Measurements from ENCODE around the gene ENO3.
A peak's percentile ranks its signal among the peaks of the same experiment; 100 is the strongest.

The ENO3 gene

GRCh38 chr17:4950075-4950745, 709 bp upstream of the ENO3 start:
- H3K36me3 ChIP-seq (ENCODE audit: control insufficient read depth in 1 of 2, insufficient read depth in 2 of 2, low read depth in 1 of 2, low read length in 2 of 2), result peaks cover 17 to 18% of the 10 kb centered on the region in 2 experiments
- no peaks in the 10 kb centered on the region for H3K9me3 ChIP-seq (ENCODE audit: control insufficient read depth, low read length)
- peak overlapping the region; percentile 95 to 97 for H3K18ac ChIP-seq (ENCODE audit: low read depth in 1 of 2, low read length in 2 of 2)
- H3K27ac ChIP-seq (ENCODE audit: low read length, poor library complexity, severe bottlenecking), result peak overlapping the region; percentile 97
- H2BK12ac ChIP-seq (ENCODE audit: low read length in 2 of 2), result peak overlapping the region; percentile 40 to 85
- H4K91ac ChIP-seq (ENCODE audit: low read length), result peak overlapping the region; percentile 95
- peak overlapping the region; percentile 68 for H2AFZ ChIP-seq (ENCODE audit: low read depth, low read length)
- peak overlapping the region; percentile 96 for H2BK15ac ChIP-seq (ENCODE audit: low read depth, poor library complexity, severe bottlenecking)
- H3K9ac ChIP-seq (ENCODE audit: low read length), result peak overlapping the region; percentile 88
- H3K4me3 ChIP-seq (ENCODE audit: insufficient read depth in 1 of 2, low read depth in 1 of 2, low read length in 2 of 2), result peak overlapping the region; percentile 39 to 74
- H2AK5ac ChIP-seq (ENCODE audit: low read length, severe bottlenecking), result peak overlapping the region; percentile 96
- WGBS, result 1% methylated on average over 43 of the region's 52 CpGs
- DNase-seq, result no peak
- peaks cover 42% of the 10 kb centered on the region for H3K4me1 ChIP-seq (ENCODE audit: control insufficient read depth, insufficient read depth, low read depth, low read length)
- peak overlapping the region; percentile 8 to 69 for H3K14ac ChIP-seq (ENCODE audit: low read length in 2 of 2)
- H3K23ac ChIP-seq (ENCODE audit: low read length in 2 of 2), result peak overlapping the region in 1 of 2 experiments; percentile 95
- H2BK5ac ChIP-seq (ENCODE audit: low read depth, low read length, poor library complexity, severe bottlenecking), result peak overlapping the region; percentile 99
- peak overlapping the region; percentile 87 for H4K8ac ChIP-seq (ENCODE audit: low read length)
- peak overlapping the region; percentile 89 for H2BK120ac ChIP-seq (ENCODE audit: low read depth, low read length)
- H3K79me1 ChIP-seq (replicated peaks; ENCODE audit: low read length, poor library complexity, severe bottlenecking), result peaks cover 9% of the 10 kb centered on the region
- H3K4me2 ChIP-seq (ENCODE audit: low read length, poor library complexity, severe bottlenecking), result peak overlapping the region; percentile 54
- H3K4ac ChIP-seq (ENCODE audit: low read depth in 1 of 2, low read length in 2 of 2), result peak overlapping the region; percentile 83 to 97
- H3K27me3 ChIP-seq (ENCODE audit: control insufficient read depth in 1 of 2, insufficient read depth in 1 of 2, low read length in 2 of 2), result no peaks in the 10 kb centered on the region

- Histone ChIP-seq H3K18ac (ENCODE audit: low read depth in 1 of 2, low read length in 2 of 2) (no peak overlapping the region), H3K4ac (ENCODE audit: low read depth in 1 of 2, low read length in 2 of 2) (peak overlapping the region in 1 of 2 experiments; percentile 90), H3K4me2 (ENCODE audit: low read length, poor library complexity, severe bottlenecking) (no peak overlapping the region), H3K9ac (ENCODE audit: low read length) (no peak overlapping the region), H3K4me3 (ENCODE audit: insufficient read depth in 1 of 2, low read depth in 1 of 2, low read length in 2 of 2) (no peak overlapping the region), H3K9me3 (ENCODE audit: control insufficient read depth, low read length) (no peaks in the 10 kb centered on the region), H3K27ac (ENCODE audit: low read length, poor library complexity, severe bottlenecking) (no peak overlapping the region), H2AK5ac (ENCODE audit: low read length, severe bottlenecking) (peak overlapping the region; percentile 96), H2BK12ac (ENCODE audit: low read length in 2 of 2) (peak overlapping the region in 1 of 2 experiments; percentile 40), H2BK120ac (ENCODE audit: low read depth, low read length) (no peak overlapping the region), H2BK5ac (ENCODE audit: low read depth, low read length, poor library complexity, severe bottlenecking) (no peak overlapping the region), H4K91ac (ENCODE audit: low read length) (peak overlapping the region; percentile 4), H3K23ac (ENCODE audit: low read length in 2 of 2) (no peak overlapping the region), H3K36me3 (ENCODE audit: control insufficient read depth in 1 of 2, insufficient read depth in 2 of 2, low read depth in 1 of 2, low read length in 2 of 2) (peaks cover 4 to 11% of the 10 kb centered on the region in 2 experiments), H3K14ac (ENCODE audit: low read length in 2 of 2) (no peak overlapping the region), H2AFZ (ENCODE audit: low read depth, low read length) (no peak overlapping the region), H3K79me1 (replicated peaks; ENCODE audit: low read length, poor library complexity, severe bottlenecking) (peaks cover 9% of the 10 kb centered on the region), H3K4me1 (ENCODE audit: control insufficient read depth, insufficient read depth, low read depth, low read length) (peaks cover 35% of the 10 kb centered on the region), H2BK15ac (ENCODE audit: low read depth, poor library complexity, severe bottlenecking) (no peak overlapping the region), H4K8ac (ENCODE audit: low read length) (no peak overlapping the region), H3K27me3 (ENCODE audit: control insufficient read depth in 1 of 2, insufficient read depth in 1 of 2, low read length in 2 of 2) (no peaks in the 10 kb centered on the region)
- 83% methylated on average over 3 of the region's 3 CpGs for WGBS
- no peak for DNase-seq
These were observed 567 bp downstream of the ENO3 start for GRCh38 chr17:4951486-4951885.

- Histone ChIP-seq H3K18ac (ENCODE audit: low read depth in 1 of 2, low read length in 2 of 2) (peak overlapping the region in 1 of 2 experiments; percentile 17), H2AFZ (ENCODE audit: low read depth, low read length) (no peak overlapping the region), H3K79me1 (replicated peaks; ENCODE audit: low read length, poor library complexity, severe bottlenecking) (peaks cover 9% of the 10 kb centered on the region), H4K8ac (ENCODE audit: low read length) (no peak overlapping the region), H3K9me3 (ENCODE audit: control insufficient read depth, low read length) (no peaks in the 10 kb centered on the region), H3K14ac (ENCODE audit: low read length in 2 of 2) (peak overlapping the region in 1 of 2 experiments; percentile 58), H2AK5ac (ENCODE audit: low read length, severe bottlenecking) (peak overlapping the region; percentile 33), H3K27ac (ENCODE audit: low read length, poor library complexity, severe bottlenecking) (peak overlapping the region; percentile 71), H3K4me1 (ENCODE audit: control insufficient read depth, insufficient read depth, low read depth, low read length) (peaks cover 33% of the 10 kb centered on the region), H2BK15ac (ENCODE audit: low read depth, poor library complexity, severe bottlenecking) (no peak overlapping the region), H3K4ac (ENCODE audit: low read depth in 1 of 2, low read length in 2 of 2) (no peak overlapping the region), H3K4me2 (ENCODE audit: low read length, poor library complexity, severe bottlenecking) (peak overlapping the region; percentile 0), H3K36me3 (ENCODE audit: control insufficient read depth in 1 of 2, insufficient read depth in 2 of 2, low read depth in 1 of 2, low read length in 2 of 2) (peaks cover 5 to 18% of the 10 kb centered on the region in 2 experiments), H2BK5ac (ENCODE audit: low read depth, low read length, poor library complexity, severe bottlenecking) (no peak overlapping the region), H3K27me3 (ENCODE audit: control insufficient read depth in 1 of 2, insufficient read depth in 1 of 2, low read length in 2 of 2) (no peaks in the 10 kb centered on the region), H2BK120ac (ENCODE audit: low read depth, low read length) (no peak overlapping the region), H4K91ac (ENCODE audit: low read length) (peak overlapping the region; percentile 54), H3K9ac (ENCODE audit: low read length) (no peak overlapping the region), H2BK12ac (ENCODE audit: low read length in 2 of 2) (peak overlapping the region in 1 of 2 experiments; percentile 0), H3K4me3 (ENCODE audit: insufficient read depth in 1 of 2, low read depth in 1 of 2, low read length in 2 of 2) (no peak overlapping the region), H3K23ac (ENCODE audit: low read length in 2 of 2) (no peak overlapping the region)
- WGBS, result 87% methylated on average over 14 of the region's 14 CpGs
- DNase-seq, result no peak
These were observed 2.6 kb downstream of the ENO3 start for GRCh38 chr17:4953451-4953961.

GRCh38 chr17:4955091-4955490, 4.2 kb downstream of the ENO3 start:
- Histone ChIP-seq H3K9ac (ENCODE audit: low read length) (no peak overlapping the region), H3K9me3 (ENCODE audit: control insufficient read depth, low read length) (no peaks in the 10 kb centered on the region)
- WGBS, result 97% methylated on average over 8 of the region's 8 CpGs

More at GRCh38 chr17:4955091-4955490, 4.2 kb downstream of the ENO3 start:
- H3K23ac ChIP-seq (ENCODE audit: low read length in 2 of 2), result no peak overlapping the region
- peaks cover 11% of the 10 kb centered on the region for H3K79me1 ChIP-seq (replicated peaks; ENCODE audit: low read length, poor library complexity, severe bottlenecking)
- DNase-seq, result no peak
- no peak overlapping the region for H2BK5ac ChIP-seq (ENCODE audit: low read depth, low read length, poor library complexity, severe bottlenecking)
- H4K91ac ChIP-seq (ENCODE audit: low read length), result no peak overlapping the region
- no peak overlapping the region for H2AFZ ChIP-seq (ENCODE audit: low read depth, low read length)
- no peak overlapping the region for H3K4ac ChIP-seq (ENCODE audit: low read depth in 1 of 2, low read length in 2 of 2)
- H3K14ac ChIP-seq (ENCODE audit: low read length in 2 of 2), result no peak overlapping the region
- H2BK12ac ChIP-seq (ENCODE audit: low read length in 2 of 2), result no peak overlapping the region
- peaks cover 18 to 28% of the 10 kb centered on the region in 2 experiments for H3K36me3 ChIP-seq (ENCODE audit: control insufficient read depth in 1 of 2, insufficient read depth in 2 of 2, low read depth in 1 of 2, low read length in 2 of 2)
- H4K8ac ChIP-seq (ENCODE audit: low read length), result no peak overlapping the region
- no peak overlapping the region for H3K4me2 ChIP-seq (ENCODE audit: low read length, poor library complexity, severe bottlenecking)
- no peak overlapping the region for H3K4me3 ChIP-seq (ENCODE audit: insufficient read depth in 1 of 2, low read depth in 1 of 2, low read length in 2 of 2)
- no peaks in the 10 kb centered on the region for H3K27me3 ChIP-seq (ENCODE audit: control insufficient read depth in 1 of 2, insufficient read depth in 1 of 2, low read length in 2 of 2)
- peaks cover 30% of the 10 kb centered on the region for H3K4me1 ChIP-seq (ENCODE audit: control insufficient read depth, insufficient read depth, low read depth, low read length)
- no peak overlapping the region for H3K27ac ChIP-seq (ENCODE audit: low read length, poor library complexity, severe bottlenecking)
- no peak overlapping the region for H2AK5ac ChIP-seq (ENCODE audit: low read length, severe bottlenecking)
- no peak overlapping the region for H2BK120ac ChIP-seq (ENCODE audit: low read depth, low read length)
- no peak overlapping the region for H3K18ac ChIP-seq (ENCODE audit: low read depth in 1 of 2, low read length in 2 of 2)
- H2BK15ac ChIP-seq (ENCODE audit: low read depth, poor library complexity, severe bottlenecking), result no peak overlapping the region

Measured in mesenchymal stem cell (in vitro differentiated cells and primary cell).